ENCODE data around the gene SAMD11. TPM values are rescaled to one million over a fixed set of nuclear protein-coding genes. Genes with fewer than 3 reads are reported as not detected.
A peak's percentile ranks its signal among the peaks of the same experiment; 100 is the strongest.

Gene SAMD11
- total and polyA plus RNA-seq, 2 of the 13 experiments (the other 11 are each of a cell fraction or from before 2014, with no cell fraction given) = 0.11 TPM; not detected in 1

GRCh38 chr1:966135-966703 is 42.5 kb downstream of the SAMD11 start, which contains the start of gene PLEKHN1 (continued):
- peak; percentile 83 for TF ChIP-seq PATZ1 (CRISPR knock-in tag; IDR thresholded peaks at IDR 0.05)
- peak; percentile 29; the same call in 1 of the 2 replicates for TF ChIP-seq ZBTB10 (CRISPR knock-in tag; IDR thresholded peaks at IDR 0.05; ENCODE audit: borderline replicate concordance)
- 0 out of 2 replicates have a peak, but pooled peaks have one; percentile 16 for TF ChIP-seq ZFP37 (CRISPR knock-in tag; IDR thresholded peaks at IDR 0.05; ENCODE audit: borderline replicate concordance)
- no peak for TF ChIP-seq POGZ (CRISPR knock-in tag; IDR thresholded peaks at IDR 0.05)
- no peak for TF ChIP-seq DMAP1 (CRISPR knock-in tag; IDR thresholded peaks at IDR 0.05)
- TF ChIP-seq ZNF124 (CRISPR knock-in tag; IDR thresholded peaks at IDR 0.05) = no peak
- no peak for TF ChIP-seq HOXA7 (CRISPR knock-in tag; IDR thresholded peaks at IDR 0.05)
- TF ChIP-seq NFYB (CRISPR knock-in tag; IDR thresholded peaks at IDR 0.05) = no peak
- TF ChIP-seq NFE2 (CRISPR knock-in tag; IDR thresholded peaks at IDR 0.05) = no peak
- 0 out of 2 replicates have a peak, but pooled peaks have one; percentile 21 for TF ChIP-seq ZNF724P (CRISPR knock-in tag; IDR thresholded peaks at IDR 0.05; ENCODE audit: borderline replicate concordance)
- TF ChIP-seq ZNF264 (CRISPR knock-in tag; IDR thresholded peaks at IDR 0.05) = no peak
- TF ChIP-seq HNF4G (IDR thresholded peaks at IDR 0.05; ENCODE audit: borderline replicate concordance, low read depth, low read length) = no peak
- TF ChIP-seq HNF4G (CRISPR knock-in tag; IDR thresholded peaks at IDR 0.05; ENCODE audit: borderline replicate concordance, low read depth) = no peak
- TF ChIP-seq SRSF4 (IDR thresholded peaks at IDR 0.05; ENCODE audit: low read depth, low read length, poor library complexity, severe bottlenecking) = no peak
- TF ChIP-seq FOXA1 (IDR thresholded peaks at IDR 0.05) = no peak
- TF ChIP-seq FOXA1 (CRISPR knock-in tag; IDR thresholded peaks at IDR 0.05) = no peak
- no peak for TF ChIP-seq ZBTB44 (CRISPR knock-in tag; IDR thresholded peaks at IDR 0.05)
- no peak for TF ChIP-seq JUND (CRISPR knock-in tag; IDR thresholded peaks at IDR 0.05)
- no peak for TF ChIP-seq NFRKB (IDR thresholded peaks at IDR 0.05)
- TF ChIP-seq ZNF878 (CRISPR knock-in tag; IDR thresholded peaks at IDR 0.05) = no peak
- no peak for TF ChIP-seq SMAD9 (CRISPR knock-in tag; IDR thresholded peaks at IDR 0.05)
- no peak for TF ChIP-seq KAT2B (IDR thresholded peaks at IDR 0.05; ENCODE audit: borderline replicate concordance, low read depth, low read length)
- peak; percentile 63; the same call in 1 of the 2 replicates for TF ChIP-seq FOSL2 (CRISPR knock-in tag; IDR thresholded peaks at IDR 0.05)
- TF ChIP-seq TBL1XR1 (IDR thresholded peaks at IDR 0.05; ENCODE audit: borderline replicate concordance, low read length, partially characterized antibody) = no peak
- no peak for TF ChIP-seq ATF2 (CRISPR knock-in tag; IDR thresholded peaks at IDR 0.05)

Data from HepG2 (cell line).